ENCODE data around the gene TRDN. TPM values are rescaled to one million over a fixed set of nuclear protein-coding genes. Genes with fewer than 3 reads are reported as not detected.

Gene TRDN
- total and polyA plus RNA-seq, 3 donors from 2014 or later: 2.8 to 3.7 (median 3.2) TPM

DNA sequence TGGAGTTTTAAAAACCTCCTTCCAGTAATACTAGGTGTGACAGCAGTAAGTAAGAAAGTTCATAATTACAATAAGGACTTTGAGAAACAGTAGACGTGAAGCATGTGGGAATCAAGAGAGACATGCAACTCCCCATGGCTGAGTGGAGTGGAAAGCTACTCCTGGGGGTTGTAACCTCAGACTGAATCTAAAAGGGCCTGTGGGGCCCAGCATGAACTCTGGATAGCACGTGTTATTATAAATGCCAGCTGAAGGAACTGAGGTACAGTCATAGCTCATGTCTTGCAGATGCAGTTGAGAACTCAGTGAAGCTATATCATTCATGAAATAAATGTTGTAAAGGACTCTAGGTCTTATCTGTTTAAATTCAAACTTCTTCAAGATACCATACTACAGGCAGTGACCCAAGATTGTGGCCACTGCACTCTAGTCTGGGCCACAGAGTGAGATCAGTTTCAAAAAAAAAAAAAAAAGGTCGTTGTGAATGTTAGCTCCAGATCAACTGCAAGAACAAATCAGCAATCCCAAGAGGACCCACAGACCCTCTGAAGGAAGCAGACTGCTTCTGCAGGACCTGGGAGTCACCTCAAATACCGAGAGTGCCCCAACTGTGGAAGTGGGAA, 189.3 kb downstream of the TRDN start:
- Histone ChIP-seq H3K9me3 (no peaks in the 10 kb centered on the region), H3K36me3 (ENCODE audit: low read depth, missing control alignments) (no peaks in the 10 kb centered on the region), H3K27me3 (no peaks in the 10 kb centered on the region), H3K4me3 (no peak overlapping the region), H3K4me1 (no peaks in the 10 kb centered on the region), H3K27ac (no peak overlapping the region)
- intact Hi-C loops (cut with DNase I; ENCODE audit: low total_unique reads): no loop called here
- WGBS, 2 donors: 83 to 91% methylated on average over 4 of the region's 4 CpGs
- no peak for TF ChIP-seq CTCF (IDR thresholded peaks at IDR 0.05)
- TF ChIP-seq POLR2A (IDR thresholded peaks at IDR 0.05): no peak
- DNase-seq: no peak

DNA sequence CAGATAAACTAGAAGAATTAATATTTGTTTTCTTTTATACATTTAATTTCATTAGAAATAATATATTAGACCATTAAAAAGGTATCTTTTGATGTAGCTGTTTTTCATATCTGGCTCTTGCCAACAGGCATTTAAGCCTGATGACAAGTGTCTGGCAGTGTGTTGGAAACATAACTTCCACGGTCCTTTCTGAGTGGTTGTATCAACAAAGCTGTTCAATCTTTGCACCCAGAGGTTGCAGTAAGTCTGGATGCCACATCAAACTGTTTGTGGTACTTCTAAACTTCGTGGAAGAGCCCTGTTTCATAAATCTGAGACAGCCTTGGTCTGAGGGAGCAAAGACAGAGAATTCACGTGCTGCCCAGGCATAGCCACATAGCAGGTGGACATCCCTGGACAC, 197.4 kb downstream of the TRDN start:
- 53 to 61% methylated on average over 3 of the region's 3 CpGs for WGBS, 2 donors
- TF ChIP-seq CTCF (IDR thresholded peaks at IDR 0.05): no peak
- no peak for TF ChIP-seq POLR2A (IDR thresholded peaks at IDR 0.05)

DNA sequence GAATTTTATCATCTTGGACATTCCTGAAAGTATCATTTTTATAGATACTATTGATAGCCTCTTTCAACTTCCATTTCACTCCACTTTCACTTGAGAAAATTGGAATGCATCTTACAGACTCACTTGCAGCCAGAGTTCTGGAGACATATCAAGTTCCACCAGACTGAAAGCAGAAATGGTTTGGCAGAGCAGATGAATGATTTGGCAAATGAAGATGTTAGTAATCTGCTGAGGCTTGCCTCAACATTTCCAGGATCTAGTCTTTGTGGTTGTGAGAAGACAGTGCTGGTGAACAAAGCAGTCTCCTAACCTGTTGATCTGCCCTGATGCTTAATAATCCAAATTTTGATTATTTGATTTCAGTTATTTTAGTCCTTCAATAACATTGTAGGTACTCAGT, 202.6 kb downstream of the TRDN start:
- no peaks in the 10 kb centered on the region for H3K27me3 ChIP-seq
- H3K9me3 ChIP-seq: no peaks in the 10 kb centered on the region
- intact Hi-C loops (cut with DNase I; ENCODE audit: low total_unique reads): no loop called here
- H3K27ac ChIP-seq: no peak overlapping the region
- no peak overlapping the region for H3K4me3 ChIP-seq
- H3K4me1 ChIP-seq: no peaks in the 10 kb centered on the region
- TF ChIP-seq CTCF (IDR thresholded peaks at IDR 0.05): no peak
- no peak for TF ChIP-seq POLR2A (IDR thresholded peaks at IDR 0.05)
- no peak for DNase-seq
- H3K36me3 ChIP-seq (ENCODE audit: low read depth, missing control alignments): no peaks in the 10 kb centered on the region

More for the DNA sequence above, 197.4 kb downstream of the TRDN start:
- no peak for DNase-seq
- Histone ChIP-seq H3K27ac (no peak overlapping the region), H3K4me1 (no peaks in the 10 kb centered on the region), H3K9me3 (no peaks in the 10 kb centered on the region), H3K36me3 (ENCODE audit: low read depth, missing control alignments) (no peaks in the 10 kb centered on the region), H3K4me3 (no peak overlapping the region), H3K27me3 (no peaks in the 10 kb centered on the region)
- intact Hi-C loops (cut with DNase I; ENCODE audit: low total_unique reads): no loop called here

DNA sequence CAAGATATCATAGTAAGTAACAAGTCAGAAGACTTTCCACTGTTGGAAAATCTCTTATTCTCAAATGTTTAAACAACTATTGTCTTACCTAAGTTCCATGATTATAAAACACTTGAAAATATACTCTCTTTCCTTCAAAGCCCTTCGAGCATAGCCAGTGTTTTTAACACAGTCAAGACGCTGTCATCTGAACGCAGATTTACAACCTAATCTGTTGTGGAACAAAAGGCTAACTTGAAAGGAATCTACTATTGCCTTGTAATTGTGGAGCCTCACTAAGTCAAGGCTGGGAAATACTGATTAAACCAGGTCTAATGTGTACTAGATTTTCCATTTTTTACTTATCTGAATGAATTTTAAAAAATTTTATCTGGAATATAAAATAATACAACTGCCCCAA, 205.8 kb downstream of the TRDN start:
- intact Hi-C loops (cut with DNase I; ENCODE audit: low total_unique reads): no loop called here
- no peak overlapping the region for H3K4me3 ChIP-seq
- TF ChIP-seq CTCF (IDR thresholded peaks at IDR 0.05) (no peak), POLR2A (IDR thresholded peaks at IDR 0.05) (no peak)
- no peak overlapping the region for H3K27ac ChIP-seq
- no peaks in the 10 kb centered on the region for H3K36me3 ChIP-seq (ENCODE audit: low read depth, missing control alignments)
- H3K9me3 ChIP-seq: no peaks in the 10 kb centered on the region
- no peaks in the 10 kb centered on the region for H3K27me3 ChIP-seq
- no peak for DNase-seq
- WGBS, 2 donors: 33 to 50% methylated on average over 3 of the region's 3 CpGs
- no peaks in the 10 kb centered on the region for H3K4me1 ChIP-seq

GRCh38 chr6:123427008-123427407, 209.7 kb downstream of the TRDN start:
- TF ChIP-seq POLR2A (IDR thresholded peaks at IDR 0.05) (no peak), CTCF (IDR thresholded peaks at IDR 0.05) (no peak)
- 94 to 97% methylated on average over 1 of the region's 1 CpG for WGBS, 2 donors
- intact Hi-C loops (cut with DNase I; ENCODE audit: low total_unique reads): no loop called here

More at GRCh38 chr6:123427008-123427407, 209.7 kb downstream of the TRDN start:
- no peaks in the 10 kb centered on the region for H3K27me3 ChIP-seq
- no peak overlapping the region for H3K4me3 ChIP-seq
- H3K9me3 ChIP-seq: no peaks in the 10 kb centered on the region
- no peaks in the 10 kb centered on the region for H3K4me1 ChIP-seq
- no peaks in the 10 kb centered on the region for H3K36me3 ChIP-seq (ENCODE audit: low read depth, missing control alignments)
- H3K27ac ChIP-seq: no peak overlapping the region
- DNase-seq: no peak

Measured in testis (tissue), 3 donors.